ENCODE measurements around the gene OR4E1. TPM values are rescaled to one million over a fixed set of nuclear protein-coding genes. Genes with fewer than 3 reads are reported as not detected.
"Not testable (repeated sequence)": the region's sequence is repeated elsewhere in the genome, so short reads cannot be mapped to it uniquely, and the experiment has no call there.

The OR4E1 gene
- total RNA-seq, 1 donor = not detected

GRCh38 chr14:21704338-21704737 lies 30.7 kb upstream of the OR4E1 start:
- no peak for DNase-seq (ENCODE audit: low read depth)
- TF ChIP-seq CTCF (IDR thresholded peaks at IDR 0.05; ENCODE audit: insufficient read depth, low read depth, low read length) = no peak
- no peak overlapping the region for H3K4me3 ChIP-seq (ENCODE audit: low read depth, low read length)

GRCh38 chr14:21703357-21704326 lies 30.0 kb upstream of the OR4E1 start:
- no peak for TF ChIP-seq CTCF (IDR thresholded peaks at IDR 0.05; ENCODE audit: insufficient read depth, low read depth, low read length)
- DNase-seq (ENCODE audit: low read depth) = peak; percentile 39
- H3K4me3 ChIP-seq (ENCODE audit: low read depth, low read length) = no peak overlapping the region

- no peak for TF ChIP-seq CTCF (IDR thresholded peaks at IDR 0.05; ENCODE audit: insufficient read depth, low read depth, low read length)
- no peak overlapping the region for H3K4me3 ChIP-seq (ENCODE audit: low read depth, low read length)
- no peak for DNase-seq (ENCODE audit: low read depth)
Observed at GRCh38 chr14:21702316-21702715, 28.7 kb upstream of the OR4E1 start.

- TF ChIP-seq CTCF (IDR thresholded peaks at IDR 0.05; ENCODE audit: insufficient read depth, low read depth, low read length) = no peak
- no peak overlapping the region for H3K4me3 ChIP-seq (ENCODE audit: low read depth, low read length)
- DNase-seq (ENCODE audit: low read depth) = no peak
Observed at GRCh38 chr14:21699551-21699950, 25.9 kb upstream of the OR4E1 start.

- H3K4me3 ChIP-seq (ENCODE audit: low read depth, low read length); DNase-seq (ENCODE audit: low read depth): not testable (repeated sequence)
Observed at GRCh38 chr14:21698538-21698937, 24.9 kb upstream of the OR4E1 start.

GRCh38 chr14:21697662-21698061 lies 24.0 kb upstream of the OR4E1 start:
- DNase-seq (ENCODE audit: low read depth); H3K4me3 ChIP-seq (ENCODE audit: low read depth, low read length): not testable (repeated sequence)

- no peak overlapping the region for H3K4me3 ChIP-seq (ENCODE audit: low read depth, low read length)
- no peak for DNase-seq (ENCODE audit: low read depth)
- TF ChIP-seq CTCF (IDR thresholded peaks at IDR 0.05; ENCODE audit: insufficient read depth, low read depth, low read length) = no peak
Observed at GRCh38 chr14:21694425-21694824, 20.8 kb upstream of the OR4E1 start.

GRCh38 chr14:21686468-21686867 lies 12.8 kb upstream of the OR4E1 start:
- no peak overlapping the region for H3K4me3 ChIP-seq (ENCODE audit: low read depth, low read length)
- TF ChIP-seq CTCF (IDR thresholded peaks at IDR 0.05; ENCODE audit: insufficient read depth, low read depth, low read length) = no peak

More at GRCh38 chr14:21686468-21686867, 12.8 kb upstream of the OR4E1 start:
- DNase-seq (ENCODE audit: low read depth) = no peak

Data from fibroblast of villous mesenchyme (primary cell).